Endodermal cell (in vitro differentiated cells): Measurements from ENCODE around the gene CD244. TPM values are rescaled to one million over a fixed set of nuclear protein-coding genes. Genes with fewer than 3 reads are reported as not detected.
"Not testable (repeated sequence)": the region's sequence is repeated elsewhere in the genome, so short reads cannot be mapped to it uniquely, and the experiment has no call there.

Experiments
- DNase-seq: peaks from one replicate; pipeline ENCODE4 v3.0.0-alpha.2; 2017
- H3K27ac ChIP-seq: 2 replicates; pipeline ENCODE4 v1.5.1; 2013; ENCODE audit warnings: mild to moderate bottlenecking, low read depth, low read length, moderate library complexity
- H3K27me3 ChIP-seq: 2 replicates; pipeline ENCODE4 v1.6.1; 2013; ENCODE audit warnings: mild to moderate bottlenecking, low read length, moderate library complexity; ENCODE audit not compliant: insufficient read depth, control insufficient read depth, poor library complexity, severe bottlenecking
- H3K36me3 ChIP-seq: 2 replicates; pipeline ENCODE4 v1.7.0; 2013; ENCODE audit warnings: mild to moderate bottlenecking, low read length, moderate library complexity; ENCODE audit not compliant: control insufficient read depth, insufficient read depth
- H3K4me1 ChIP-seq: one replicate; pipeline ENCODE4 v1.7.0; 2013; ENCODE audit warnings: low read length; ENCODE audit not compliant: control insufficient read depth, insufficient read depth
- H3K4me3 ChIP-seq: 2 replicates; pipeline ENCODE4 v1.5.1; 2013; ENCODE audit warnings: mild to moderate bottlenecking, low read length, moderate library complexity
- H3K9ac ChIP-seq: 2 replicates; pipeline ENCODE4 v1.6.1; 2013; ENCODE audit warnings: mild to moderate bottlenecking, low read length, moderate library complexity; ENCODE audit not compliant: poor library complexity, severe bottlenecking; ENCODE audit errors: extremely low read depth
- H3K9me3 ChIP-seq: 2 replicates; pipeline ENCODE4 v1.6.1; 2013; ENCODE audit warnings: mild to moderate bottlenecking, low read length, moderate library complexity; ENCODE audit not compliant: control insufficient read depth
- H3K27ac Mint-ChIP-seq: 2 replicates; pipeline ENCODE4 v1.8.0; 2020; ENCODE audit warnings: mixed read lengths
- H3K27me3 Mint-ChIP-seq: 2 replicates; pipeline ENCODE4 v1.8.0; 2021; ENCODE audit warnings: mild to moderate bottlenecking, mixed read lengths; ENCODE audit not compliant: insufficient read depth
- H3K36me3 Mint-ChIP-seq: 2 replicates; pipeline ENCODE4 v1.8.0; 2020; ENCODE audit warnings: low read depth, mixed read lengths
- H3K4me1 Mint-ChIP-seq: 2 replicates; pipeline ENCODE4 v1.8.0; 2020; ENCODE audit warnings: mixed read lengths
- H3K4me3 Mint-ChIP-seq: 2 replicates; pipeline ENCODE4 v1.8.0; 2020; ENCODE audit warnings: mild to moderate bottlenecking, moderate library complexity, mixed read lengths
- H3K9me3 Mint-ChIP-seq: 2 replicates; pipeline ENCODE4 v1.8.0; 2020; ENCODE audit warnings: mild to moderate bottlenecking, mixed read lengths
- CTCF ChIP-seq: fragments of 200-600 bp; sonication (generic); conservative IDR thresholded peaks from 2 replicates; pipeline ENCODE4 v1.5.0; 2021; ENCODE audit warnings: antibody characterized with exemption, mild to moderate bottlenecking
- WGBS, 2 experiments: methylation state at CpG; one replicate each; pipeline versions ENCODE4 v1.1.5 to v1.1.7; 2013; ENCODE audit warnings: missing lambda C conversion rate in 2 of 2, mixed read lengths in 1 of 2; ENCODE audit not compliant: insufficient coverage in 1 of 2, insufficient read length in 1 of 2; 5-methylcytosine and 5-hydroxymethylcytosine counted together
- total RNA-seq, 2 donors: library from RNA; stranded (reverse); fragmentation: NEBNext Ultra II Directional in 1 of 2; extraction: Animal tissue kit (Norgen Biotek cat#: 25700) in 1 of 2; gene quantifications; 2 replicates in 1 of 2; 3 replicates in 1 of 2; pipeline ENCODE4 v1.2.1, GENCODE V29; 2021

The CD244 gene
- total RNA-seq, 2 donors from 2014 or later, result 0.31 TPM; not detected in 1

DNA sequence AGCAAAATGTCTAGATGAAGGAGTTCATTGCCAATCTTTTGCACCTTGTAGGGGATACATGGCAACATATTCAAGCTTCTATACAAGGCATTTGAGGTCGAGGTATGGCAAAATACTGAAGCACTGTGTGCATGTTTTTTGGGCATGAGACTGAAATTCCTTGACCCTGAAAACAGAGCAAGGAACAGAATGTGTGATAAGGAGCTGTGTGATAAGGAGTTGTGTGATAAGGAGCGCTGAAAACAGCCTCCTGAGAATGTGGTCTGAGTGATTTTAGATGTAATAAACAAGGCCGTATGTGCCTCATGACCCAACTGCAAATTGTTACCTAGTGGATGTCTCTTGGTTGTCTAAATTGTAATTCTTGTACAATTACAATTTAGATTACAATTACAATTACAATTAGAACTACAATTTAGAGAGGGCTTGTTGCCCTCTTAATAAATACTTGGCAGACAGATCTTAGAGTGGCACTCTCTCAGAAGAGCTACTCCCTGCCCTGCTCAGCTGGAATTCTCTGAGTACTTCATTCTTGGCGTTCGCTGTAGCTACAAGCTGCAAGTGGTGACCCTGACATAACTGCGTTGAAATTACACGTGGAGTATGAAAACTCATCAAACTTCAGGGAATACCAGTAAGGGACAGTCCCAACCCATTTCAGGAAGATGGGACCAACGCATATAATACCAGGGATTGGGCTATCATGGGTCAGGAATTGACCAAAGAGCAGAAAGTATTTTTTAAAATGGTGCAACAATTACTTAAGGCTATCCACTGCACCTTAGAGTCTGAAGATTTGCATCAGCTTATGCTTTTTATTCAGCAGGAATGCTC lies 42.3 kb upstream of the CD244 start:
- peaks cover 8% of the 10 kb centered on the region for H3K27me3 Mint-ChIP-seq
- H3K27ac Mint-ChIP-seq, result peak overlapping the region; percentile 84
- H3K4me1 Mint-ChIP-seq, result peaks cover 33% of the 10 kb centered on the region
- H3K9me3 ChIP-seq, result peaks cover 38% of the 10 kb centered on the region
- no peaks in the 10 kb centered on the region for H3K36me3 ChIP-seq
- no peak overlapping the region for H3K4me3 Mint-ChIP-seq
- no peak for DNase-seq
- H3K27ac ChIP-seq, result no peak overlapping the region
- peaks cover 12% of the 10 kb centered on the region for H3K9me3 Mint-ChIP-seq
- no peak for TF ChIP-seq CTCF
- 79 to 83% methylated on average over 8 of the region's 8 CpGs for WGBS, 2 experiments
- H3K36me3 Mint-ChIP-seq, result peaks cover 3% of the 10 kb centered on the region
- peak overlapping the region; percentile 37 for H3K4me3 ChIP-seq
- no peaks in the 10 kb centered on the region for H3K27me3 ChIP-seq
- H3K9ac ChIP-seq, result no peak overlapping the region
- no peaks in the 10 kb centered on the region for H3K4me1 ChIP-seq

DNA sequence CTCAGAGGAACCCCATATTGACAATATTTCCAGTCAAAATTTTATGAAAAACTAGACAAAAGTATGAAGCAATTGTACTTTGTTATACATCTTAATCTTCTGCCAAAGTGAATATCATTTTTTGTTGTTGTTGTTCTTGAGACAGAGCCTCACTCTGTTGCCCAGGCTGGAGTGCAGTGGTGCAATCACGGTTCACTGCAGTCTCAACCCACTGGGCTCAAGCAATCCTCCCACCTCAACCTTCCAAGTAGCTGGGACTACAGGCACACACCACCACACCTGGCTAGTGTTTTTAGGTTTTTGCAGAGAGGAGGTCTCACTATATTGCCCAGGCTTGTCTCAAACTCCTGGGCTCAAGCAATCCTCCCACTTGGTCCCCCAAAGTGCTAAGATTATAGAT lies 39.6 kb upstream of the CD244 start:
- not testable (repeated sequence) for H3K36me3 ChIP-seq, H3K4me1 ChIP-seq, H3K36me3 Mint-ChIP-seq, H3K9ac ChIP-seq, DNase-seq, H3K4me3 Mint-ChIP-seq, H3K9me3 Mint-ChIP-seq, H3K4me3 ChIP-seq, H3K27ac ChIP-seq, H3K27ac Mint-ChIP-seq, H3K27me3 ChIP-seq
- 90% methylated on average over 1 of the region's 1 CpG for WGBS, 2 experiments
- Mint-ChIP-seq H3K27me3 (peaks cover 16% of the 10 kb centered on the region), H3K4me1 (peaks cover 33% of the 10 kb centered on the region)
- peaks cover 20% of the 10 kb centered on the region for H3K9me3 ChIP-seq

- no peak for DNase-seq
- no peaks in the 10 kb centered on the region for H3K27me3 ChIP-seq
- Mint-ChIP-seq H3K27me3 (peaks cover 19% of the 10 kb centered on the region), H3K27ac (no peak overlapping the region), H3K9me3 (peaks cover 5% of the 10 kb centered on the region), H3K4me1 (peaks cover 28% of the 10 kb centered on the region), H3K36me3 (no peaks in the 10 kb centered on the region), H3K4me3 (no peak overlapping the region)
- 93 to 95% methylated on average over 2 of the region's 2 CpGs for WGBS, 2 experiments
- no peaks in the 10 kb centered on the region for H3K36me3 ChIP-seq
- TF ChIP-seq CTCF, result no peak
- H3K27ac ChIP-seq, result no peak overlapping the region
- no peak overlapping the region for H3K9ac ChIP-seq
- H3K9me3 ChIP-seq, result peaks cover 17% of the 10 kb centered on the region
- H3K4me3 ChIP-seq, result no peak overlapping the region
- no peaks in the 10 kb centered on the region for H3K4me1 ChIP-seq
Observed at GRCh38 chr1:160901768-160902167, 39.1 kb upstream of the CD244 start.

DNA sequence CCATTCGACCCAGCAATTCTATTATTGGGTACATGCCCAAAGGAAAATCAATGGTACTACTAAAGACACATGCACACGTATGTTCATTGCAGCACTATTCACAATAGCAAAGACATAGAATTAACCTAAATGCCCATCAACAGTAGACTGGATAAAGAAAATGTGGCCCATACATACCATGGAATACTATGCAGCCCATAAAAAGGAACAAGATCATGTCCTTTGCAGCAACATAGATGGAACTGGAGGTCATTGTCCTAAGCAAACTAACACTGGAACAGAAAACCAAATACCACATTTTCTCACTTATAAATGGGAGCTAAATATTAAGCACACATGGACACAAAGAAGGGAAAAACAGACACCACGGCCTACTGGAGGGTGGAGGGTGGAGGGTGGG lies 38.0 kb upstream of the CD244 start:
- Mint-ChIP-seq H3K27me3 (peaks cover 28% of the 10 kb centered on the region), H3K4me1 (peaks cover 17% of the 10 kb centered on the region)
- H3K36me3 ChIP-seq, H3K9me3 ChIP-seq, H3K4me3 Mint-ChIP-seq, H3K27me3 ChIP-seq, H3K27ac ChIP-seq, H3K4me3 ChIP-seq, DNase-seq, H3K9ac ChIP-seq, H3K36me3 Mint-ChIP-seq, H3K9me3 Mint-ChIP-seq, H3K4me1 ChIP-seq, H3K27ac Mint-ChIP-seq: not testable (repeated sequence)
- 71 to 78% methylated on average over 2 to 3 of the region's 3 CpGs for WGBS, 2 experiments

GRCh38 chr1:160894368-160895135 lies 31.9 kb upstream of the CD244 start:
- H3K36me3 Mint-ChIP-seq, H3K27me3 ChIP-seq, H3K4me3 Mint-ChIP-seq, H3K27ac Mint-ChIP-seq, H3K9ac ChIP-seq, DNase-seq, H3K4me1 ChIP-seq, H3K36me3 ChIP-seq, H3K4me1 Mint-ChIP-seq, H3K27ac ChIP-seq, H3K9me3 ChIP-seq, H3K4me3 ChIP-seq: not testable (repeated sequence)
- Mint-ChIP-seq H3K27me3 (peaks cover 27% of the 10 kb centered on the region), H3K9me3 (peaks cover 33% of the 10 kb centered on the region)
- 88 to 92% methylated on average over 11 to 18 of the region's 18 CpGs for WGBS, 2 experiments
